EH (cell line): Measurements from ENCODE around the gene MAB21L3.
A peak's percentile ranks its signal among the peaks of the same experiment; 100 is the strongest.

Experiments used
- DNase-seq: peaks from one replicate; pipeline ENCODE4 v3.0.0-alpha.2; 2015; ENCODE audit warnings: low read depth

MAB21L3 gene

DNA sequence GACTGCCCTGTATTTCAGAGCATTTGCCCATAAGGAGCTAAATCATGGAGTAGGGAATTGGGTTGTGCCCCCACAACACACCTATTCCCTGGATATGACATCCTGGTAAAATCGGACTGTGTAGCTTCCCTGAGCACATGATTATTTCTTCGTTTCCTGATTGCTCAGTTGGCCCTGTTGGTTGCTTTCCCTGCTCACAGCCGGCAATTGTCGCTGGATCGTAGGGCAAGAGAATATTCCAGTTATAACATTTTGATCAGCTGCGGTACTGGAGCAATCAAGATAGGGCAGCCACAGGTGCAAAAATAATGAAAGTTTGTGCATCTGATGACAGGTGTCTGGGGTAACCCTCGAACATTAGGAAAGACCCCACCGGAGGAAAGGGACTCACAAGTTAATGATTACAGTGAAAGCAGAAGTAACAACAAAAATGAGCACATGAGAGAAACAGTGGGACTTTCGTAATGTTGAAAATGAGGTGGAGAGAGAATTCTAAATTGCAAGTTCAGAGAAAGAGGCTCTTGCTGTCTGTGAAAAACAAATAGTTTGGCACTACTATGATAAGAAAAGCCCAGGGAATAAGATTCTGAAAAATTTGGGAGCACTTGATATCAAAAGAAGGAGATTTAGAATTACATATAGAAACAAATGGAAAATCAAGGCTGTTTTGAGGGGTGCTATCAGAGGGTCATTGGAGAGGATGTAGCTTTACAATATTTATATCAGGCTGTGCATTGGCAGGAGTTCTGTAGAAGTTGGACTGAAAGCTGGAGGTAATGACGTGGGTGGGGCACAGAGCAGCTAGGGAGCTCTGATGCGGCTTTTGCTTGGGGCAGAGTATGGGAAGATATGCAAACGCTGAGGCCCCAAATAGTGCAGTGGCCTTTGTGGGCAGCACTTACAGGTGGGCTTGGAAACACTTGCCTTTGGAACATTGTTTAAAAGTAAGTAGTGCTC lies at the start of gene MAB21L3:
Gene MAB21L3, plus strand, starts transcription at position 833 of the 957 bp plus-strand sequence. CDS start 1,217 bp downstream, outside the sequence.
- DNase-seq = no peak

DNA sequence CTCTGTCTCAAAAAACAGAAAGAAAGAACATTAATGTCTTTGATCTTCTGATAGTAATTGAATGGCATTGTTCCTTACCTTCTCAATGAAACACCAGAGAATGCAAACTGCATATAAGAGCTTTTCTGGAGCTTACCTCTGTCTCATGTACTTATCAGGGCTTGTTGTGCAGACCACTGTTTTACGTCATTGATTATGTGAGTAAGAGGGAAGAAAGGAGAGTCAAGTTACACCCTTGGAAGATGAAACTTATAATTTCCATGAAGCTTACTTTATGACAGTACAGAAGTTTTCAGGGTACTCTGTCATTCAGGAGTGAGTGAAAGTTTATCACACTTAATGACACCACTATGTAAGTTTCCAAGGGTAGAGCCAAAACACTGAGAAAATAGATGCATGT lies 49.0 kb upstream of the MAB21L3 start:
- DNase-seq = no peak

DNA sequence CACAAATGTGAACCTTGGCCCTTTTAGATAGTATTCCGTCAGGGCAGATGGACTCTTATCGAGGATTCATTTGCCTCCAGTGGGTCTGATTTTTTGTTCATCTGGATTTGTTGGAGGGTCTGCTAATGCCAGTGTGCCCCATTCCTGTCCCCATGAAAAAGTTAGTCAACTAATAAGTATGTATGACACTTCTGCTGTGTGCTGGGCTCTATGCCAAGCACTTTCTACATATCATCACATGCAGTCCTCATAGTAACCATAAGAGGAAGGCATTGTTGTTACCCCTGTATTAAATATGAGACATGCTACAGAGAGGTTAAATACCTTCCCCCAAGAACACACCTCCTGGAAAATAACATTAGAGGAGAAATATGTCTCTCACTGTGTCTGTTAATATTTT lies 46.6 kb upstream of the MAB21L3 start:
- DNase-seq = peak; percentile 65

DNA sequence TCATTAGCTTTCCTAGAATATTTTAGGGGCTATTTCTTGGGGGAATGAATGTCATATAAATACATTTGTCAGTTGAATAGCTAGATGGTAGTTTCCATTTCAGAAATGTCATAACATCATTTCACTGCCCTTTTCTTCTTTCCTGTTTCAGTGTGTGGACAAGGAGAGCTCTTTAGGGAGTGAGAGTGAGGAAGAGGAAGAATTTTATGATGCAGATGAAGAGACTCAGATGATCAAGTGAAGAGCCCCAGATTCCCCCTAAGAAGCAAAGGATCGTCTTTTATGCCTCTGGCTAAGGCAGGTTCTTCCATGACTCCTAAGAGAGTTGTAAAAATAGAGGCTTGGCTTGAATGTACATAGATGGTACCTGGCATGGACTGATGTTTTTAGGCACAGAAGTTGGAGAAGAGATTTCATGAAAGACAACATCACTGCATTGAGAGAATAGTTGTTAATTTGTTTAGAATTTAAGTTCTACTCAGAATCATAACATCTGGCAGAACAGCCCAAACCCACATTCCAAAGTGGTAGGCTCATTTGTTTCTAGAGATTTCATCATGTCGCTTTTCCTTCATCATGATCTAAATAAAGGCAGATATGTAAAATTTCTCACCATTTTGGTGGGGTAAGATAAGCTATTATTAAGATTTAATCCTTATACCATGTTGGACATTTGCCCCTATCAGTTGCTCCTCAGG lies 44.2 kb upstream of the MAB21L3 start:
- DNase-seq = peak; percentile 86

DNA sequence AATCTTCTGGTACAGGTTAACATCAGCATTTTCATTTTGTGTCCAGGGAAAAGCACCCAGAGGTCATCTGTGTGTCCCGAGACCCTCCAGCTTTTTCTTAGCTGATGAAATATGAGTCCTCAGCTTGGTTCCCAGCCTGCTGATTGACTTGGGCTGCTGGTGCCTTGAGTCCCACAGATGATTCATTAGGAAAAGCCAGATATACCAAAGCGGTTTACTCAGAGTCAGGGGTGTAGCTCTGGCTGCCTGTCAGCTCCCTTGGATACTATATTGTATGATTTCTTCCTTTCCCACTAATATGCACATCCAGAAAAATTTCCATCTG lies 43.7 kb upstream of the MAB21L3 start:
- DNase-seq = peak; percentile 91

DNA sequence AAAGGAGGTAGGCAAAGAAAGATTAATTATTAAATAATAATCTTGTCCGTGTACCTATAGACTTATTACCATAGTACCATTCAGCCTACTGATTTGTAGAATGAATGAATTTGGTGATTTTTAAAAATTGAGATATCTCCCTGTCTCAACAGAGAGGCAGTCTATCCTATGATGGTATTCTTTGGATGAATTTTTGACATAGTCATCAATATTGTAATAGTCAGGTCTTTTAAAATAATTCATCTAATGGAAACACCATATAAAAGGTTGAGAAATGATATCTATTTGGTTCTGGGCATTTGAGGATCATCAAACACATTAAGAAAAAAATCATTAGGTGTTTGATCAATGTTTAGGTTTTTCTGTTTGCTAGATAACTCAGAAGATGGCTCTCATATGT lies 35.6 kb upstream of the MAB21L3 start:
- no peak for DNase-seq

DNA sequence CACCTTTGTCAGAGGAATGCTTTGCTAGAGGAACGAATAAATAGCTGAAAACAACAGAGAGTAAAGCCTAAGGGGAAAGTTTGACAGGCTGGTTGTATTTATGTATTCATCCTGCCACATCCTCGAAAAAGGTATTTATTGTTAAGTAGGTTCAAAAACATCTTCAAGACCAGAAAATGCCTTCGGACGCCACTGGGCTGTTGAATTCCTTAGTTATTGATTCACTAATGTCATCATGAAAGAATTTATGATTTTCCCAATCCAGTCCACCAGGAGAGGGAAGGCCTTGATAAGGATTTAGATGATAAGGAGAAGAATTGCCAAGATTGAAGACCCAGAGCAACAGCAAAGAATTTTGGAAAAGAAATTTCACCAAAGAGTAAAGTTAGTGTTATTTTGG lies 35.2 kb upstream of the MAB21L3 start:
- peak; percentile 59 for DNase-seq

DNA sequence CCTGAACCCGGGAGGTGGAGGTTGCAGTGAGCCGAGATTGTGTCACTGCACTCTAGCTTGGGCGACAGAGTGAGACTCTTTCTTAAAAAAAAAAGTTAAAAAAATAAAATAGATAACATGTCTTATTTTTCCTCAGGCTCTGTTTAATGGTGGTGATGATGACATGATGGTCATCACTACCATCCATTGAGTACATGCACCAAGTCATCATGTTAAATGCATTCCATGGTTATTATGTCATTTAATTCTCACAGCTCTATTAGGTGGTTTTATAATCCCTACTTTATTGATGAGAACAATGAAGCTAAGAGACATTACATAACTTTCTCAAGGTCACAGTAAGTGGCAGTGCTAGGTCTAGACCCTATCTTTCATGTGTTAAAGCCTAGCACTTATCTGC lies 34.4 kb upstream of the MAB21L3 start:
- DNase-seq = peak; percentile 49

DNA sequence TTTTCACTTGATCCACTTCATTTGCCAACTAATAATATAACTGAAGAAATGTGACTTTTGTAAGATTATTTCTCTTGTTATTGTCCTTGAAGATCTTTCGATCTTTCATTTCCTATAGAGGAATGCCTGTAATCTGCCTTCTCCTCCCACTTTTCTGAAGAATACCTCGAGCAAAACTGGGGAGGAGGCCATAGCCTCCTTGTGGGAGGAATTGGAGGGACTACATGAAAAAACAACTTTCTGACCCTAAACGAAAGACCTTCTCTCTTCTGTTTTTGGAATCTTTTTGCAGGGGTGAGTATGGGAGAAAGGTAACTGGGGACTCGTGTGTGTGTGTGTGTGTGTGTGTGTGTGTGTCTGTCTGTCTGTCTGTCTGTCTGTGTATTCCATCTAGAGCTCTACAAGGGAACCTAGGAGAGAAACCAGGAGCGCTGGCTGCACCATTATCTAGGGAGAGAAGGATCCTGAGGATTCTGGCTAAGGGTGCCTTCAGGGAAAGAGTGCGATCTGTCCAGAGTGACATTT lies 32.4 kb upstream of the MAB21L3 start:
- no peak for DNase-seq

DNA sequence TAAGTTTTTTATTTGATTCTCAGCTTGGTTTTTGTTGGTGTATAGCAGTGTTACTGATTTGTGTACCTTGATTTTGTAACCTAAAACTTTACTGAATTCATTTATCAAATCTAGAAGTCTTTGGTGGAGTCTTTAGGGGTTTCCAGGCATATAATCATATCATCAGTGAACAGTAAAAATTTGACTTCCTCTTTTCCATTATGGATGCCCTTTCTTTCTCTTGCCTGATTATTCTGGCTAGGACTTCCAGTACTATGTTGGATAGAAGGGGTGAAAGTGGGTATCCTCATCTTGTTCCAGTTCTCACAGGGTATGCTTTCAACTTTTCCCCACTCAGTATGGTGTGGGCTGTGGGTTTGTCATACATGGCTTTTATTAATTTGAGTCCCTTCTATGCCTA lies 23.6 kb upstream of the MAB21L3 start:
- DNase-seq = no peak

DNA sequence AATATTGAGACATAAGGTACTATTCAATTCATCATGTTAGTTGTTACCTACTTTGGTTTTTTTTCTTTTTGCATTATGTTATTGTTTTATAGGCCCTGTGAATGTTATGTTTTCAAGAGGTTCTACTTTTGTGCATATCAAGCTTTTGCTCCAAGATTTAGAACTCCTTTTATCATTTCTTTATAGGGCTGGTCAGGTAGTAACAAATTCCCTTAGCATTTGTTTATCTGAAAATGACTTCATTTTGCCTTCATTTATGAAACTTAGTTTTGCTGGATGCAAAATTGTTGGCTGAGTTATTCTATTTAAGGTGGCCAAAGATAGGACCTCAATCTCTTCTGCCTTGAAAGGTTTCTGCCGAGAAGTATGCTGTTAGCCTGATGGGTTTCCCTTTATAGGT lies 21.3 kb upstream of the MAB21L3 start:
- no peak for DNase-seq

DNA sequence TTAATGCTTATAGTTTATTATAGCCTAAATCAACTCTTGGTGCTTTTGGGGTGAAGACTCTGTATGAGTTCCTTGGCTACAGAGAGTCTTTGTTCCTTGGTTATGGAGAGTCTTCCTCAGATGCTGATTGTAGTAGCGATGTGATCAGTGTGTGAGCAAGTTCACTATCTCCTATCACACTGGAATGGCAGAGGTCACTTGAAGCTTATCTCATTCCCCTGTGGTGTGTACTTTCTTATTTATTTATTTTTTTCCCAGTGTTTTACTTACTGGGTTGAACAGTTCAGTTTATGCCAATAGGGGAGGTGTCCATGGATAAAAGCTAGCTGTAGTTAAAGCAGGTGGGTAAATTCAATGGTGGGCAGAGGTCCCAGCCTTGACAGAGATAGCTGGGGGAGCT lies 20.1 kb upstream of the MAB21L3 start:
- no peak for DNase-seq

DNA sequence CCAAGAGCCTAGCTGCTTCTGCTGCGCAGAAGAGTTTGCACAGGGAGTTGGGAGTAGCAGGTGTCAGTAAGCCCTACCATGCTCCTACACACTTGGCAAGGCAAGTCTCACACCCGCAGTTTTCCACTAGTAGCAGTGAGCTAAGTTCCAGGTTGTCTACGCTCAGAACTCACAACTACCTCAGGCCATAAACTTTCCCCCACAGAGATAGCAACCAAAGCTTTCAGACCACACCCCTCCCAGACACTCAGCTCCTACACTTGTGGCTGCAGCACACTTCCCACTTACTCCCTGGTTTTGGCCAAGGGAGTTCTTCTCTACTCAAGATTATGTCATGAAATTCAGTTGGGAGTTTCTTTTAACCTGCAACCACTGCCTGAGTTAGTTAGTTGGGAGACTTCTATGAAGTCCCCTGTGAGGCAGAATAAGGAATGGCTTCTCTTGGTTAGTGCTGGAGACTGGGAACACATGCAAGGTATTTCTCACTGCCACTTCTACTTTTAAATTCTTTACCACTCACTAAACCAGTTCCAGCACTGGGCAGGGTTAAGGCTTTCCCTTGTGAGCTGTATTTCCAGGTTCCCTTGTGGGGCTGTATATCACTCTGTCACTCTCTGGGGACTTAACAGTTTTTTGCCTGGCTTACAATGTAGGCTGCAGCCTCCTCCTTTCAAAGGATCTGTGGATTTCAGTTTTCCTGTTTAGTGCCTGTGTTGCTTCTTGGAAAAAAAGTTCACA lies 18.3 kb upstream of the MAB21L3 start:
- no peak for DNase-seq

DNA sequence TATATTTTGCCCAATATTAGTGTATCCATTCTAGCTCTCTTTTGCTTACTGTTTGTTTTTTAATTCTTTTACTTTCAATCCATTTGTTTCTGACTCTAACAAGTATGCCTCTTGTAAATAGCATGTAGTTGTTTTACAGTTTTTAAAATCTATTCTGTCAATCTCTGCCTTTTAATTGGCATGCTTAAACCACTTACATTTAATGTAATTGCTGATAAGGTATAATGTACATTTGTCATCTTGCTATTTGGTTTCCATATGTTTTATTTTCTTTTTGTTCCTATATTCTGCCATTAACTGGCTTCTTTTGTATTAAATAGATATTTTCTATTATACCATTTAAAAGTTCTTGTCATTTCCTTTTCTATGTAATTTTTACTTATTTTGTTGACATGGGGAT lies 16.2 kb upstream of the MAB21L3 start:
- DNase-seq = no peak

DNA sequence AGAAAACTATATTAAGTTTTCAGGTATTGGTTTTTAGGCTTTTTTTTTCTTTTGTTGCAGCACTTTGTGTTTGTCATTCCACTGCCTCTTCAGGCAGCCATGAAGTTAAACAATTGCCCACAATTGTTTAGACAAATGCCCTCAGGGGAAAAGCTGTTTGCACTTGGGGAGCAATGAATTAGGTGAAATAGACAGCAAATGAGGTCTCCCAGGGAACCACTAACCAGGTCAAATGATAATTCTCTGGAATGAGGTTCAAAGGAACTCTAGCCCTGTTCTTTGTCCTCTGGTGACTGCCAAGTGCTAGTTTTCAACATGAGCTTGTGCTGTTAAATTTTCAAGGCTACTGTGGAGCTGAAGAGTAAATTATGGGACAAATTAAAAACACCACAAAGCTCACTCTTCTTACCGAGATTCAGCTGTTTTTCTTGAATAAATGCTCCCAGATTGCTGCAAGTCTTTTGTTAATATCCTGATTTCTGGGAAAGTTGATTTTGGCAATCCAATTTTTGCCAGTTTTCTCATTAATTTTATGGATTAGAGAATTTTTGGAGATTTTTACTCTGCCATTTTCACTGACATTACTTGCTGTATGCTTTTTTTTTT lies 15.1 kb upstream of the MAB21L3 start:
- no peak for DNase-seq

DNA sequence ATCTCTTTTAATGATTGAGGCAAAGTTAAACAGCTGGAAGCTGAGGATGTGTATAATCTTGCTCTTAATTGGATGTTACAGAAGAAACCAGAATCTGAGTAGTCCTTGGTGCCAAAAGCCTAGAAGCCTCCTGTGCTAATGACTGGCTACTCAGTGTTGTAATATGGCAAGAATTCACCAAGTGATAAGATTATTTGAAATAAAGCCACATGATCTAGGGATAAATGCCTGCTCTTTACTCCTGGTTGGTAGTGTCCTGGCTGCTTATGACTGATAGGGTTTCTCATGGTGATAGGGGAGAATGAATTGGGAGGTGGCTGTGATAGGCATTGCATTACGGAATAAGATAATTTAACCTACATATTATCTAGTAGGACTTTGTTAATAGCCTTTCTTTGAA lies 13.6 kb upstream of the MAB21L3 start:
- no peak for DNase-seq

DNA sequence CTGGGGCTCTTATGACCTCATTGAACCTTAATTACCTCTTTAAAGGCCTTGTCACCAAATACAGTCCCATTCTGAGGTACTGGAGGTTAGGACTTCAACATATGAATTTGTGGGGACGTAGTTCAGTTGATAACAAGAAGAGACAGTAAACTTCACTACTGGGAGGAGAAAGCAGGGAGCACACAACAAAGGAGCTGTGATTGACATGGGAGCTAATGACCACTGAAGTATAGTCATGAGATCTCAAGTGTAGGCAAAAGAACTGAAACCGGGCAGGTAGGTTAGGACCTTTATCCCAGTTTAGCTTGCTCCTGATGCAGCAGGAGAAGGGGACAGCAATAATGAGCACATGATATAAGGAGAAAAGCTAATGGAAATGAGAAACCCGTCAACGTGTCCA lies 11.8 kb upstream of the MAB21L3 start:
- no peak for DNase-seq

DNA sequence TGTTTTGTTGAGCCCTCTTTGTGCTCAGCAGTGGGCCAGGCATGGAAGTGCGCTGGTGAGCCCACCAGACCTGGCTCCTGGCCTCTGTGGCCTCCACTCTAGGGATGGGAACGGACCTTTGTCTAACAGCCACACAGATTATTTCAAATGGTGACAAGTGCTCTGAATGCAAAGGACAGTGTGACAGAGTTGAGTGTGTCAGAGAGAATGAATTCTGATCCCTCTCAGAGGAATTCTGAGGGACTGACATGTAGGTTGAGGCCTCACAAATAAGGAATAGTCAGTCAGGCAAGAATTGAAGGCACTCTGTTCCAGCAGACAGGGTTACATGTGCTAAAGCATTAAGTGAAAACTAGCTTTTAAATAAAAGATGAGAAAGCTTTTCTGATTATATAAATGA lies 11.3 kb upstream of the MAB21L3 start:
- no peak for DNase-seq

DNA sequence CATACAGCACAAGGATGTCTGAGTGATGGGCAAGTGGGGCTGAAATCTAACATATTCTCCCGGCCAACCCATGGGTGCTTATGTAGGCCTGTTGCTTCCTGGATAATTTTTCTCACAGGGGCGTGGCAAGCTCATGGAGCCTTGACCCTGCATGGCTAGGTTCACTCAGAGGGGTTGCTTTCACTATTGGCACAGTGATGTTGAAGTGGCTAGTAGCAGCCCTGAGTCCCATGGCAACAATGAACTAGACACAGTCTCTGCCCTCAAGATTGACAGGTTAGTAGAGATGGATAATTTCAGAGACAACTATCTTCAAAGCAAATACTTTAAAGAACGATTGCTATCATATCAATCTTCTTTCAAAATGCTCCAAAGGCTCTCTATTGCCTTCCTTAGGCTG lies 6.5 kb upstream of the MAB21L3 start:
- DNase-seq = no peak

DNA sequence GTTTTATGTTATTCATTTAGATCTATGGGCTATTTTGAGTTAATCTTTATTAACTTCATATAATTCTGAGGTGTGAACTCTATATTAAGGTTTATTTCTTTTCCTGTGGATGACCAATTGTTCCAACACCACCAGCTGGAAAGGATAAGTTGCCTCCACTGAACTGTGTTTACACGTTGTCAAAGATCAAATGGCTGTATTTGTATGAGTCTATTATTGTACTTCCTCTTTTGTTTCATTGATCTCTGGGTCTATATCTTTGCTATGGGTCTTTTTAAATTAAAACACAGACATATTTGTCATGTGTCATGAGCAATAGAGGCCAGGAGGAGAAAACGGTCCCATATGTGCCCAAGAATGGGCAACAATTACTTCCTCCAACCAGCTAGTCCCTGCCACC lies 5.2 kb upstream of the MAB21L3 start:
- DNase-seq = no peak

DNA sequence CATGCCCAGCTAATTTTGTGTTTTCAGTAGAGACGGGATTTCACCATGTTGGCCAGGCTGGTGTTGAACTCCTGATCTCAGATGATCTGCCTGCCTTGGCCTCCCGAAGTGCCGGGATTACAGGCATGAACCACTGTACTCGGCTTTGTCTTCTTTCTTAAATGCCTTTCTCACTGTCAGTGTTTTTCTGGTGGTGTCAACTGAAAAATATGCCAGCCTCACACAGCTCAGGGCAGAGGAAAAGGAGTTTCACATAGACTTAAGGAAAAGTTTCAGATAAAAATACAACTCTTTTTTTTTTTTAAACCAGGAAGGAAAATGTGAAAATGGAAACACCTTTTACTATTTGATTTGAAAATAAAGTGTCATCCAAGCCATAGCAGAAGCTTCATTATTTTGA lies 4.6 kb upstream of the MAB21L3 start:
- peak; percentile 15 for DNase-seq

DNA sequence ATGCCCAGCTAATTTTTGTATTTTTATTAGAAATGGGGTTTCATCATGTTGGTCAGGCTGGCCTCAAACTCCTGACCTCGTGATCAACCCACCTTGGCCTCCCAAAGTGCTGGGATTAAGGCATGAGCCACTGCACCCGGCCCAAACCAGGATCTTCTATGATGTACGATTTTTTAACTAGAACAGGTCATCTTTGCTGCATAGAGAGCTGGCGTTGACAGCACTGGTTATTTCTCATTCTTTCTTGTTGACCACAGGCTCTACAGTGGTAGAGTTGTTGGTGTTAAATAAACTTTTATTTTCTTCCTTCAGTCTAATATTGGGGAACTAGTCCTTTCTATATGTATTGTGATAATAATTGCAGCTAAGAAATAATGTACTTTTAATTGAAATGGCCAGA lies 3.8 kb upstream of the MAB21L3 start:
- DNase-seq = no peak
